VCaP (cell line): Measurements from ENCODE around the gene POGK.

Source experiments
- H3K27ac ChIP-seq: fragments of 450-650 bp; 2 replicates; pipeline ENCODE4 v1.5.1; 2017
- TF ChIP-seq, protein P1 (sequence below): fragments of 450-650 bp; conservative IDR thresholded peaks from 2 replicates; pipeline ENCODE4 v1.5.1; 2017; ENCODE audit warnings: mild to moderate bottlenecking, moderate library complexity

Gene POGK

DNA sequence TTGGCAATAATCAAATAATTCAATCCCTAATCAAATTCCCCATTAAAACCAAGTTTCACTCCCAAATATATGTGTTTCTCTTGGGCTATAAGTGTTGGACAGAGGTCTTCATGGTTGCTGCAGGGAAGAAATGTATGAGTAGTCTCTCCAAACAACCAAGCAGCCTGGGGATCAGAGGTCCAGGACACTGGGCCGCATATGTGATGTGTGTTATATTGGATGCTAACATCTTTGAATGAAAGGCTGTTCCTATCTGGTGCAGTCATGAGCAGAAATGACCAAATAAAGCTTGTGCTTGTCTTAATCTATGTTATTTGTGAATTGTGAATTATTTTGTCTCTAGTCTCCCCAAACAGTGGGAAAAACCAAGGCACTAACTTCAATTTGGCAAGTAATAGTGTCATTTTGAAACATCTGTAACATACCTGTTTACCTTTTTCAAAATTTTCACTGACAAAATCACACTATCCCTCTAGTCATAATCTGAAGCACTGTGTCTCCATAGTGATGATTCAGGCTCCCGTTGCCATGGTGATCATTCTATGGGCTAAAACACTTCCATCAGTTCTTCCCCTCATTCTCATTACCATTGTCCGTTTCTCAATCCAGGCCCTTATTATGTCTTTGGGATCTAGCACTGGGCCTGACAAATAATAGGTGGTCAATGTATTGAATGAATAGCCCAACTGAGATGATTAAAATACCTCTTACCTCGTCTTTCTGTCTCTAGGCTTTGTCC lies 49.3 kb downstream of the POGK start:
- TF ChIP-seq, protein P1, sequence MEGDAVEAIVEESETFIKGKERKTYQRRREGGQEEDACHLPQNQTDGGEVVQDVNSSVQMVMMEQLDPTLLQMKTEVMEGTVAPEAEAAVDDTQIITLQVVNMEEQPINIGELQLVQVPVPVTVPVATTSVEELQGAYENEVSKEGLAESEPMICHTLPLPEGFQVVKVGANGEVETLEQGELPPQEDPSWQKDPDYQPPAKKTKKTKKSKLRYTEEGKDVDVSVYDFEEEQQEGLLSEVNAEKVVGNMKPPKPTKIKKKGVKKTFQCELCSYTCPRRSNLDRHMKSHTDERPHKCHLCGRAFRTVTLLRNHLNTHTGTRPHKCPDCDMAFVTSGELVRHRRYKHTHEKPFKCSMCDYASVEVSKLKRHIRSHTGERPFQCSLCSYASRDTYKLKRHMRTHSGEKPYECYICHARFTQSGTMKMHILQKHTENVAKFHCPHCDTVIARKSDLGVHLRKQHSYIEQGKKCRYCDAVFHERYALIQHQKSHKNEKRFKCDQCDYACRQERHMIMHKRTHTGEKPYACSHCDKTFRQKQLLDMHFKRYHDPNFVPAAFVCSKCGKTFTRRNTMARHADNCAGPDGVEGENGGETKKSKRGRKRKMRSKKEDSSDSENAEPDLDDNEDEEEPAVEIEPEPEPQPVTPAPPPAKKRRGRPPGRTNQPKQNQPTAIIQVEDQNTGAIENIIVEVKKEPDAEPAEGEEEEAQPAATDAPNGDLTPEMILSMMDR = no peak
- no peak overlapping the region for H3K27ac ChIP-seq

DNA sequence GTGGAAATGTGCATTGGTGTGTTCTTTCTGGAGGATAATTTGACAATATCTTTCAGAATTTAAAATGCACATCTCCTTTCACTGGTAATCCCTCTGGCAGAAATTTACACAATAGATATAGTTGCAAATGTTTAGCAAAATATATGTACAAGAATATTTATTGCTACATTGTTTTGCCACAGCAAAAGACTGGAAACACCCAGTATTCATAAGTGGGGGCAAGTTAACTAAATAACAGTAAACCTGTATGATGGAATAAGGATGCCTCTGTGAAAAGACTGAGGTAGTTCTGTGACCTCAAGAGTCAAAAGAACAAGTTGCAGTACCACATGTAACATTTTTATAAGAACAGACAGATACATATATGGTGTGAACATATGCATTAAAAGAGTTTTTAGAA lies 50.5 kb downstream of the POGK start:
- TF ChIP-seq, protein P1 = no peak
- no peak overlapping the region for H3K27ac ChIP-seq

DNA sequence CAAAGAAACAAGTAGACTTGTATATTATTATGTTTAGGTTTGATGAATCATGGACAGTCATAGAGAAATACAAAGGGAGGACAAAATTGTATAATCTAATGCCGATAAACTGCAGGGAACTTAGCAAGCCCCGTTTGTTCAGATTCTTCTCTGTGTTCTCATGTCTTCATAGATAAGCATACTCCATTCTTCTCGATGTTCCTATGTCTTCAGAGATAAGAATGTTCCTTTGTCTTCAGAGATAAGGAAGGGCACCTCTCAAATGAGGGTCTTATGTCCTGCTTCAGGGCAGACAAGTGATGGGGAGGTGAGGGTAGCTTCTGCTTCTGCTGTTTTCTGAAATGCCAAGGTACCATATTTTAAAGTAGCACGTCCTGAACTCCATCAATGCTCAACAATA lies 56.5 kb downstream of the POGK start:
- no peak overlapping the region for H3K27ac ChIP-seq
- TF ChIP-seq, protein P1 = no peak

DNA sequence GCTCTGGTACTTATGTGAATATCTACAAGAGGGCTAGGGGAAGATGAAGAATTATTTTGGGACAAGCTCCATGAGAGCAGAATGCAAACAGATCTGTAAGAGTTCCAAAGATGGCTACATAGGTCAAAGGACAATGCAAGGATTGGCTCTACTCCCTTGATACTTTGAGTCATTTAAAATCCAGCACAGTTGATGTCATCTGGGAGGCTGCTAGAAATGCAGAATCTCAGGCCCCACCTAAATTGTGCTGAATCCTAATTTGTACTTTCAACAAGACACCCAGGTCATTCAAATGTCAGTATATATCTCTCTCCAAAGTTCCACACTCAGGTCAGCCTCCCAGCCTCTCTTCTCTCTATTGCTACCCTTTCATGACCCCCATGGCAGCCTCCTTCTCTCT lies 60.5 kb downstream of the POGK start:
- H3K27ac ChIP-seq = no peak overlapping the region
- TF ChIP-seq, protein P1 = no peak

DNA sequence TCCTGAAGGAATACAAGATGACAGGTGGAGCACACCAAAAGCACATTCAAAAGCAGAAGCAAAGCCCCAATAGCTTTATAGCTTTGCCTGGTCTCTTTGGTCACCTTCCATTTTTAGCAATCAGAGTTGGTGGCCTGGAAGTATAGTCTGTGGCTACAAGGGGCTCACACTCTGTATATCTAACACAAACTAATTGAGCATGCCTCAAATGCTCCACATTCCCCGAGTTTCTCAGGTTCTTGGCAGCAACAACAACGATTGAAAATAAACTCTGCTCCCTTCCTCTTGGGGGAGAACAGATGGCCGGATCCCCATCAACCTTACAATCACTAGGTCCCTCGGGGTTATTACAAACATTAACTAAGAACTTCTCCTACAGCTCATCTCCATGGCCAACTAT lies 61.7 kb downstream of the POGK start:
- H3K27ac ChIP-seq = no peak overlapping the region

DNA sequence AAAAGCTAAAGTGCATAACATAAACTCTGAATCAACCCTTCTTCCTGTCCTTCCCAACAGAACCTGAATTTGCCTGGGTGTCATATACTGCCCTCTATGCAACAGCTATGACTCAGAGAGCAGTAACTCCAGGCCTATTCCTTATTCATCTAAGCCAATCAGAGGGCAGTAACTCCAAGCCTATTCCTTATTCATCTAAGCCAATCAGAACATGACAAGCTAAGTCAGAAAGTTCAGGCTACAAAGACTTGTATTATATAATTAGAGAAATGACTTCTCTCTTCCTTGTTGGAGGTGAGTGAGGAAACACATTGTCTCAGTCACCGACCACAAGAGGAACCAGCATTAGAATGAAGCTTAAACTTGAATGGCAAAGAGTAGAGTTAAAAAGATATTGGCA lies 63.0 kb downstream of the POGK start:
- TF ChIP-seq, protein P1 = no peak
- no peak overlapping the region for H3K27ac ChIP-seq

More for the DNA sequence above, 61.7 kb downstream of the POGK start:
- TF ChIP-seq, protein P1 = no peak

DNA sequence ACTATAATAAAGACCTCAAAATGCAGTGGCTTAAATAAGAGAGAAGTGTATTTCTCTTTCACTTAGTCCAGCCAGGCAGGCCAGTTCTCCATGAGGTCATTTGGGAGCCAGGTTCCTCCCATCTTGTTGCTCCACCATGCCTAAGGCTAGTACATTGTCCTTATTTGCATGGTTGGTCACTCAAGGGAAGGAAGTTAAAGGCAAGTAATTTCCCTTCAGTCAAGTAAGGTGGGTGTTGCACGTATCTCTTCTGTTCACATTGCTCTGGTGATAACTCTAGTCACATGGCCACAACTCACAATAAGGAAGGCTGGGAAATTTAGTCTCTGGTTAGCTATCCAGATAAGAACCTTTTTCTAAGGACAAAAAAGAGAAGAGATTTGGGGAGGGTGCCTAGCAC lies 64.0 kb downstream of the POGK start:
- no peak overlapping the region for H3K27ac ChIP-seq
- TF ChIP-seq, protein P1 = no peak
